ENCODE results near the gene LMAN1L.

DNA sequence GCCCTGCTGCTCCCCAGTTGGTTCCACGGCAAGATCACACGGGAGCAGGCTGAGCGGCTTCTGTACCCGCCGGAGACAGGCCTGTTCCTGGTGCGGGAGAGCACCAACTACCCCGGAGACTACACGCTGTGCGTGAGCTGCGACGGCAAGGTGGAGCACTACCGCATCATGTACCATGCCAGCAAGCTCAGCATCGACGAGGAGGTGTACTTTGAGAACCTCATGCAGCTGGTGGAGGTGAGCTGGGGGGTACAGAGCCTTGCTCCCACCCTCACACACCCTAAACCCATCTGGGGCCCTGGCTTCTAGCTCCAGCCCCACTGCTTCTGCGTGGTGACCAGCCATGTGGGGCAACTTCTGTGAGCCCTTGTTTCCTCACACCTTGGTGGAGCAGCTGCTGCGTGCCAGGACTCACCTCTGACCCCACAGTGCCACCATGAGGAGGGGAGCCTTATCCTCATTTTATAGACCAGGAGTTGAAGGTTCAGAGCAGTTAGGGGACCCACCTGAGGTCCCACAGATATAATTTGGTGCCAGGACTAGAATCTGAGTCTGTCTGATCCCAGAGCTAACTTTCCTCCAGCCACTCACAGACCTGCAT, 13.3 kb upstream of the LMAN1L start:
- TF ChIP-seq, protein P1, sequence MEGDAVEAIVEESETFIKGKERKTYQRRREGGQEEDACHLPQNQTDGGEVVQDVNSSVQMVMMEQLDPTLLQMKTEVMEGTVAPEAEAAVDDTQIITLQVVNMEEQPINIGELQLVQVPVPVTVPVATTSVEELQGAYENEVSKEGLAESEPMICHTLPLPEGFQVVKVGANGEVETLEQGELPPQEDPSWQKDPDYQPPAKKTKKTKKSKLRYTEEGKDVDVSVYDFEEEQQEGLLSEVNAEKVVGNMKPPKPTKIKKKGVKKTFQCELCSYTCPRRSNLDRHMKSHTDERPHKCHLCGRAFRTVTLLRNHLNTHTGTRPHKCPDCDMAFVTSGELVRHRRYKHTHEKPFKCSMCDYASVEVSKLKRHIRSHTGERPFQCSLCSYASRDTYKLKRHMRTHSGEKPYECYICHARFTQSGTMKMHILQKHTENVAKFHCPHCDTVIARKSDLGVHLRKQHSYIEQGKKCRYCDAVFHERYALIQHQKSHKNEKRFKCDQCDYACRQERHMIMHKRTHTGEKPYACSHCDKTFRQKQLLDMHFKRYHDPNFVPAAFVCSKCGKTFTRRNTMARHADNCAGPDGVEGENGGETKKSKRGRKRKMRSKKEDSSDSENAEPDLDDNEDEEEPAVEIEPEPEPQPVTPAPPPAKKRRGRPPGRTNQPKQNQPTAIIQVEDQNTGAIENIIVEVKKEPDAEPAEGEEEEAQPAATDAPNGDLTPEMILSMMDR (IDR thresholded peaks at IDR 0.05 in 8 of 11, conservative IDR thresholded peaks at IDR 0.05 in 3 of 11), result no peak
- TF ChIP-seq POLR2A (IDR thresholded peaks at IDR 0.05), result no peak
